GM18498 (cell line): Measurements from ENCODE around the gene EEFSEC.

ENCODE experiments used
- ATAC-seq: cut with Tn5 transposase; IDR thresholded peaks from one replicate; pipeline ENCODE4 v1.9.1; 2021; ENCODE audit warnings: mild to moderate bottlenecking, moderate library complexity; ENCODE audit not compliant: unreplicated experiment

EEFSEC gene

GRCh38 chr3:128421966-128422365, 268.7 kb downstream of the EEFSEC start:
- no peak for ATAC-seq

GRCh38 chr3:128422762-128423524, 269.7 kb downstream of the EEFSEC start:
- no peak for ATAC-seq

- no peak for ATAC-seq
These were observed 270.4 kb downstream of the EEFSEC start for GRCh38 chr3:128423525-128424147.

GRCh38 chr3:128424508-128425069, 271.3 kb downstream of the EEFSEC start:
- no peak for ATAC-seq

GRCh38 chr3:128425142-128425845, 272.0 kb downstream of the EEFSEC start:
- ATAC-seq: no peak

- ATAC-seq: no peak
These were observed 272.5 kb downstream of the EEFSEC start for GRCh38 chr3:128425846-128426127.

GRCh38 chr3:128426128-128426921, 273.0 kb downstream of the EEFSEC start:
- ATAC-seq: peak; percentile 85

GRCh38 chr3:128427175-128427857, 274.0 kb downstream of the EEFSEC start:
- ATAC-seq: no peak

GRCh38 chr3:128427872-128428822, 274.9 kb downstream of the EEFSEC start:
- no peak for ATAC-seq

GRCh38 chr3:128429275-128429674, 276.0 kb downstream of the EEFSEC start:
- no peak for ATAC-seq

- no peak for ATAC-seq
These were observed 276.5 kb downstream of the EEFSEC start for GRCh38 chr3:128429751-128430150.

GRCh38 chr3:128430301-128430700, 277.0 kb downstream of the EEFSEC start:
- no peak for ATAC-seq

- no peak for ATAC-seq
These were observed 277.4 kb downstream of the EEFSEC start for GRCh38 chr3:128430731-128431130.

- ATAC-seq: no peak
These were observed 278.6 kb downstream of the EEFSEC start for GRCh38 chr3:128431803-128432300.

GRCh38 chr3:128432301-128432970, 279.2 kb downstream of the EEFSEC start:
- ATAC-seq: no peak

- ATAC-seq: no peak
These were observed 279.9 kb downstream of the EEFSEC start for GRCh38 chr3:128432971-128433836.

GRCh38 chr3:128433837-128434165, 280.5 kb downstream of the EEFSEC start:
- no peak for ATAC-seq

GRCh38 chr3:128434524-128434923, 281.2 kb downstream of the EEFSEC start:
- no peak for ATAC-seq
